OCI-LY7 (cell line): ENCODE data around the gene PPP6R3. TPM values are rescaled to one million over a fixed set of nuclear protein-coding genes. Genes with fewer than 3 reads are reported as not detected.

Experiments
- BruUV-seq: library from RNA; stranded (reverse); fragments of 400-500 nt; replicated peaks from 2 replicates; lab custom pipeline; 2021; lab: Mats Ljungman, UMichigan
- CTCF ChIA-PET: fragments of 300-600 bp; sonication (Branson Sonifier 250); formaldehyde crosslinking; loops from one replicate; lab custom pipeline; 2022; ENCODE audit warnings: antibody characterized with exemption; ENCODE audit not compliant: unreplicated experiment; lab: Charles Lee
- POLR2A ChIA-PET: fragments of 300-600 bp; sonication (Branson Sonifier 250); formaldehyde crosslinking; loops from one replicate; lab custom pipeline; 2022; ENCODE audit warnings: antibody characterized with exemption; lab: Charles Lee
- DNase-seq: peaks from one replicate; pipeline ENCODE4 v3.0.0-alpha.2; 2015; ENCODE audit warnings: low spot score
- H2AFZ ChIP-seq: fragments of 200-600 bp; sonication (generic), shearing (Covaris generic); 2 replicates; pipeline ENCODE4 v1.6.1; 2014; ENCODE audit warnings: mild to moderate bottlenecking, antibody characterized with exemption, low read length, moderate library complexity
- H3K27ac ChIP-seq: fragments of 200-600 bp; sonication (generic); 2 replicates; pipeline ENCODE4 v1.5.1; 2014; ENCODE audit warnings: mixed run types, low read depth, mild to moderate bottlenecking, moderate library complexity, low read length, inconsistent platforms; ENCODE audit not compliant: poor library complexity, severe bottlenecking
- H3K36me3 ChIP-seq: fragments of 200-600 bp; sonication (generic); 2 replicates; pipeline ENCODE4 v1.6.1; 2014; ENCODE audit warnings: mild to moderate bottlenecking, antibody characterized with exemption, low read length, moderate library complexity, mixed read lengths; ENCODE audit not compliant: insufficient read depth
- H3K4me1 ChIP-seq: fragments of 200-600 bp; sonication (generic); 2 replicates; pipeline ENCODE4 v1.5.1; 2014; ENCODE audit warnings: mild to moderate bottlenecking, low read length; ENCODE audit not compliant: insufficient read depth, poor library complexity, severe bottlenecking
- H3K4me2 ChIP-seq: fragments of 200-600 bp; sonication (generic); 2 replicates; pipeline ENCODE4 v1.6.1; 2014; ENCODE audit warnings: mild to moderate bottlenecking, low read length
- H3K4me3 ChIP-seq: fragments of 200-600 bp; sonication (generic); 2 replicates; pipeline ENCODE4 v1.5.1; 2014; ENCODE audit warnings: mild to moderate bottlenecking, low read depth, low read length; ENCODE audit not compliant: poor library complexity, severe bottlenecking
- H3K79me2 ChIP-seq: fragments of 200-600 bp; sonication (generic); 2 replicates; pipeline ENCODE4 v1.6.1; 2016; ENCODE audit warnings: low read depth, mild to moderate bottlenecking, low read length, moderate library complexity, mixed read lengths; ENCODE audit not compliant: insufficient read depth
- H3K9me2 ChIP-seq: fragments of 200-600 bp; sonication (generic); 2 replicates; pipeline ENCODE4 v1.6.1; 2016; ENCODE audit warnings: mild to moderate bottlenecking, low read length, mixed read lengths; ENCODE audit not compliant: insufficient read depth
- H3K9me3 ChIP-seq: fragments of 200-600 bp; sonication (generic); 2 replicates; pipeline ENCODE4 v1.6.1; 2014; ENCODE audit warnings: mild to moderate bottlenecking, mixed run types, low read length, mixed read lengths
- H4K20me1 ChIP-seq: fragments of 200-600 bp; sonication (generic); 2 replicates; pipeline ENCODE4 v1.6.1; 2014; ENCODE audit warnings: mild to moderate bottlenecking, antibody characterized with exemption, low read length, moderate library complexity, mixed read lengths; ENCODE audit not compliant: insufficient read depth
- EZH2phosphoT487 ChIP-seq: fragments of 200-600 bp; sonication (generic); IDR thresholded peaks from 2 replicates; pipeline ENCODE4 v1.6.1; 2018; ENCODE audit warnings: low read depth, borderline replicate concordance, mild to moderate bottlenecking, mixed run types, antibody characterized with exemption, low read length, moderate library complexity, mixed read lengths
- intact Hi-C: fragments of 100-400 bp; cut with micrococcal nuclease; formaldehyde crosslinking; loops from one replicate; pipeline ENCODE4 v1.10.0; 2022; ENCODE audit not compliant: unreplicated experiment
- total RNA-seq, 2 experiments: library from RNA; depleted of rRNA in 1 of 2; stranded (reverse); fragments of >200 nt in 1 of 2; shearing (Covaris generic) in 1 of 2; gene quantifications; 2 replicates each; pipeline ENCODE4 v1.2.3, GENCODE V29; 2014 to 2022
- TF ChIP-seq, protein P1 (sequence below): fragments of 200-600 bp; sonication (generic); conservative IDR thresholded peaks from 2 replicates; pipeline ENCODE4 v1.5.1; 2014; ENCODE audit warnings: mild to moderate bottlenecking, antibody characterized with exemption, low read length, moderate library complexity, mixed read lengths

PPP6R3 gene
- total RNA-seq, 2 experiments from 2014 or later, result 122 to 151 TPM

DNA sequence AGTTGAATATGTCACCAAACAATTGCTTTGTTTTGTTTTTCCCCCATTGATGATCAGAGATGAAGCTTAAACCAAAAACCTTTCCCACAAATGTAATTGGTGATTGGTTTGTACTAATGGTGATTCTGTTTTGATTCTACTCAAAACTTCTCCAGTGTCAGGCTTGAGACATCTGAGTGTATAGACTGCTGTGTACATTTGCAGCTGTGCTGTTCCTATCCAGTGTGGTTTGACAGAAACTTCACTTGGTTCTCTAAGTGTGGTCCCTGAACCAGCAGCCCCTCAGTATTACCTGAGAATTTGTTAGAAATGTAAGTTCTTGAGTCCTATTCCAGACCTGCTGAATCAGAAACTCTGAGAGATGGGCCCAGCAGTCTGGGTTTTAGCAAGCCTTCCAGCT lies 84.8 kb downstream of the PPP6R3 start:
- no peak overlapping the region for H2AFZ ChIP-seq
- intact Hi-C loops, result no loop called here
- H3K27ac ChIP-seq, result no peak overlapping the region
- ChIA-PET CTCF (no interaction called here), POLR2A (no interaction called here)
- no peak overlapping the region for H3K4me3 ChIP-seq
- TSS peak; percentile 25 for BruUV-seq
- no peaks in the 10 kb centered on the region for H3K4me1 ChIP-seq
- H3K36me3 ChIP-seq, result peaks cover 95% of the 10 kb centered on the region
- no peak for TF ChIP-seq EZH2phosphoT487
- TF ChIP-seq, protein P1, sequence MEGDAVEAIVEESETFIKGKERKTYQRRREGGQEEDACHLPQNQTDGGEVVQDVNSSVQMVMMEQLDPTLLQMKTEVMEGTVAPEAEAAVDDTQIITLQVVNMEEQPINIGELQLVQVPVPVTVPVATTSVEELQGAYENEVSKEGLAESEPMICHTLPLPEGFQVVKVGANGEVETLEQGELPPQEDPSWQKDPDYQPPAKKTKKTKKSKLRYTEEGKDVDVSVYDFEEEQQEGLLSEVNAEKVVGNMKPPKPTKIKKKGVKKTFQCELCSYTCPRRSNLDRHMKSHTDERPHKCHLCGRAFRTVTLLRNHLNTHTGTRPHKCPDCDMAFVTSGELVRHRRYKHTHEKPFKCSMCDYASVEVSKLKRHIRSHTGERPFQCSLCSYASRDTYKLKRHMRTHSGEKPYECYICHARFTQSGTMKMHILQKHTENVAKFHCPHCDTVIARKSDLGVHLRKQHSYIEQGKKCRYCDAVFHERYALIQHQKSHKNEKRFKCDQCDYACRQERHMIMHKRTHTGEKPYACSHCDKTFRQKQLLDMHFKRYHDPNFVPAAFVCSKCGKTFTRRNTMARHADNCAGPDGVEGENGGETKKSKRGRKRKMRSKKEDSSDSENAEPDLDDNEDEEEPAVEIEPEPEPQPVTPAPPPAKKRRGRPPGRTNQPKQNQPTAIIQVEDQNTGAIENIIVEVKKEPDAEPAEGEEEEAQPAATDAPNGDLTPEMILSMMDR, result no peak
- no peaks in the 10 kb centered on the region for H3K9me3 ChIP-seq
- DNase-seq, result no peak
- H3K4me2 ChIP-seq, result no peak overlapping the region
- peaks cover 12% of the 10 kb centered on the region; the same call in 1 of the 2 replicates for H4K20me1 ChIP-seq
- peaks cover 3% of the 10 kb centered on the region; the same call in 1 of the 2 replicates for H3K79me2 ChIP-seq
- no peaks in the 10 kb centered on the region for H3K9me2 ChIP-seq

DNA sequence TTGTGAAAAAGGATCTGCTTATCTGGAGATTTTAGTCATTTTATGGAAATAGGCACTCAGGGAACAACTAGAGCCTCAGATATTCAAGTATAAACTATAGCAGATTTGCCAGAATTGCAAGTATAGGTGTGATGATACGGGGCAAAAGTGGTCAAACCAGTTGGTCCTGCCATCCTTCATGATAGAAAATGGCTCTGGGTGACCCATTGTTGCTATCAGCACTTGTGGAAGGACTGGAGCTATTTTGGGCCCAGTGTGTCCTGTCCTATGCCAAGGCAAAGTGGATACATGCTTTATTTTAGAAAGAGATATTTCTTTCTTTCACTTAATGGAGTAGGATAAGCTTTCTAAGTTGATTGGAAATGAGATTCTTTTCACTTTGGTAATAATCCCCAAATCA lies 85.2 kb downstream of the PPP6R3 start:
- POLR2A ChIA-PET, result no interaction called here
- Histone ChIP-seq H3K79me2 (peaks cover 3% of the 10 kb centered on the region; the same call in 1 of the 2 replicates), H4K20me1 (peaks cover 12% of the 10 kb centered on the region; the same call in 1 of the 2 replicates), H2AFZ (no peak overlapping the region), H3K4me3 (no peak overlapping the region), H3K36me3 (peaks cover 96% of the 10 kb centered on the region), H3K9me2 (no peaks in the 10 kb centered on the region), H3K4me1 (no peaks in the 10 kb centered on the region), H3K27ac (no peak overlapping the region), H3K9me3 (no peaks in the 10 kb centered on the region), H3K4me2 (no peak overlapping the region)
- no peak for DNase-seq
- no TSS peak for BruUV-seq
- TF ChIP-seq EZH2phosphoT487, result no peak
- intact Hi-C loops, result no loop called here
- CTCF ChIA-PET, result no interaction called here

DNA sequence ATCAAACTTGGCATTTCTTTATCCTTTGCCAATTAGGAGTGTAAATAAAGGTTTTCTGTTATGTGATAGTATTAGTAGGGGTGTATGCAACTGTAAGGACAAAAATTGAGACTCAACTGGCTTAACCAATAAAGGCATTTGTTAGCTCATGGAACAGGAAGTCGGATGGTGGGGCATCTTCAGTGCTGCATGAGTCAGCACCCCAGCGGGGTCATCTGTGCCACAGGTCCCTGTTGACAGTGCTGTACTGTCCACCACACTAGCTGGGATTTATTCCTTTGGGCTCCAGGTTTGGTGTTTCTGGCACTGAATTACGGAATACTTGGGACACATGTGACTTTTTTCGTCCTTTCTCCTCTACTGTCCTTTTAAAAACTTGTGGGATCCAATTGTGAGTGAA lies 86.0 kb downstream of the PPP6R3 start:
- H3K4me2 ChIP-seq, result no peak overlapping the region
- H3K27ac ChIP-seq, result no peak overlapping the region
- no peaks in the 10 kb centered on the region for H3K4me1 ChIP-seq
- intact Hi-C loops, result no loop called here
- CTCF ChIA-PET, result no interaction called here
- peaks cover 96% of the 10 kb centered on the region for H3K36me3 ChIP-seq
- TF ChIP-seq, protein P1, result no peak
- TF ChIP-seq EZH2phosphoT487, result no peak
- no peak for DNase-seq
- H3K79me2 ChIP-seq, result peaks cover 3% of the 10 kb centered on the region; the same call in 1 of the 2 replicates
- no peak overlapping the region for H3K4me3 ChIP-seq
- peaks cover 12% of the 10 kb centered on the region; the same call in 1 of the 2 replicates for H4K20me1 ChIP-seq
- no peak overlapping the region for H2AFZ ChIP-seq
- BruUV-seq, result no TSS peak
- no peaks in the 10 kb centered on the region for H3K9me2 ChIP-seq
- POLR2A ChIA-PET, result no interaction called here
- no peaks in the 10 kb centered on the region for H3K9me3 ChIP-seq
